KMS-11 (cell line): ENCODE results near the gene CCDC38.

Experiments
- H2AFZ ChIP-seq: fragments of 200-600 bp; sonication (generic); 2 replicates; pipeline ENCODE4 v1.6.1; 2016; ENCODE audit warnings: antibody characterized with exemption, mixed run types, low read depth
- H3K27ac ChIP-seq: fragments of 200-600 bp; sonication (generic); 2 replicates; pipeline ENCODE4 v1.6.1; 2016; ENCODE audit warnings: mild to moderate bottlenecking, mixed run types
- H3K27me3 ChIP-seq: fragments of 200-600 bp; sonication (generic); 2 replicates; pipeline ENCODE4 v1.6.1; 2017; ENCODE audit warnings: mild to moderate bottlenecking, low read depth, mixed run types, moderate library complexity; ENCODE audit not compliant: insufficient read depth
- H3K36me3 ChIP-seq: fragments of 200-600 bp; sonication (generic); 2 replicates; pipeline ENCODE4 v1.6.1; 2017; ENCODE audit warnings: mild to moderate bottlenecking, mixed run types; ENCODE audit not compliant: insufficient read depth
- H3K4me1 ChIP-seq: fragments of 200-600 bp; sonication (generic); 2 replicates; pipeline ENCODE4 v1.6.1; 2016; ENCODE audit warnings: mild to moderate bottlenecking, low read depth, mixed run types; ENCODE audit not compliant: poor library complexity, severe bottlenecking
- H3K4me2 ChIP-seq: fragments of 200-600 bp; sonication (generic); 2 replicates; pipeline ENCODE4 v1.7.0; 2016; ENCODE audit warnings: mild to moderate bottlenecking, mixed run types
- H3K4me3 ChIP-seq: fragments of 200-600 bp; sonication (generic); IDR thresholded peaks from 2 replicates; pipeline ENCODE4 v1.6.1; 2017; ENCODE audit warnings: low read depth, low read length, mixed read lengths; ENCODE audit not compliant: insufficient read depth
- H3K79me2 ChIP-seq: fragments of 200-600 bp; sonication (generic); 2 replicates; pipeline ENCODE4 v1.6.1; 2016; ENCODE audit warnings: low read depth, mixed run types; ENCODE audit not compliant: insufficient read depth
- H3K9ac ChIP-seq: fragments of 200-600 bp; sonication (generic); 2 replicates; pipeline ENCODE4 v1.6.1; 2016; ENCODE audit warnings: mild to moderate bottlenecking, mixed run types
- H4K20me1 ChIP-seq: fragments of 200-600 bp; sonication (generic); 2 replicates; pipeline ENCODE4 v1.6.1; 2016; ENCODE audit warnings: mild to moderate bottlenecking, mixed run types; ENCODE audit not compliant: insufficient read depth
- TF ChIP-seq, protein P1 (sequence below): fragments of 200-600 bp; sonication (generic); conservative IDR thresholded peaks from 2 replicates; pipeline ENCODE4 v1.6.1; 2017; ENCODE audit warnings: low read depth, mild to moderate bottlenecking, antibody characterized with exemption, low read length, moderate library complexity, mixed read lengths

CCDC38 gene

DNA sequence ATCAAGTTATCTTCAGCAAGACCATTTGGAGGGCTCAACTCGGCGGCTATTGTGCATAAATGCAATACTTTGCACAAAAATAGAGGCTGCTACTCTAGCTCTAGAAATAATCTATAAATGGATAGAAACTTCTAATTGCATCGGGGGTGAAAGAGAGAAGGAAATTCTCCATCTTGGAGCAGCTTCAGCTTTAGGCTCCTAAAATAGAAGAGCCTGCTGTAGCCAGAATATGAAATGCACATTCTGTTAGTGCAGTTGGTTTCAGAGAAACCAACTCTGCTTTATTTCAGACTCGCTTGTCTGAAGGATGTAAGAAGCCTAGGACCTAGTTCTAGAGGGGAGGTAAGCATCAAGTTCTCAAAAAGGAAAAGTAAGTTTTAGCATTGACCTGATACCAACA is 45.6 kb downstream of the CCDC38 start:
- H3K36me3 ChIP-seq = no peaks in the 10 kb centered on the region
- no peak overlapping the region for H3K4me3 ChIP-seq
- no peaks in the 10 kb centered on the region for H4K20me1 ChIP-seq
- H3K4me1 ChIP-seq = no peaks in the 10 kb centered on the region
- TF ChIP-seq, protein P1, sequence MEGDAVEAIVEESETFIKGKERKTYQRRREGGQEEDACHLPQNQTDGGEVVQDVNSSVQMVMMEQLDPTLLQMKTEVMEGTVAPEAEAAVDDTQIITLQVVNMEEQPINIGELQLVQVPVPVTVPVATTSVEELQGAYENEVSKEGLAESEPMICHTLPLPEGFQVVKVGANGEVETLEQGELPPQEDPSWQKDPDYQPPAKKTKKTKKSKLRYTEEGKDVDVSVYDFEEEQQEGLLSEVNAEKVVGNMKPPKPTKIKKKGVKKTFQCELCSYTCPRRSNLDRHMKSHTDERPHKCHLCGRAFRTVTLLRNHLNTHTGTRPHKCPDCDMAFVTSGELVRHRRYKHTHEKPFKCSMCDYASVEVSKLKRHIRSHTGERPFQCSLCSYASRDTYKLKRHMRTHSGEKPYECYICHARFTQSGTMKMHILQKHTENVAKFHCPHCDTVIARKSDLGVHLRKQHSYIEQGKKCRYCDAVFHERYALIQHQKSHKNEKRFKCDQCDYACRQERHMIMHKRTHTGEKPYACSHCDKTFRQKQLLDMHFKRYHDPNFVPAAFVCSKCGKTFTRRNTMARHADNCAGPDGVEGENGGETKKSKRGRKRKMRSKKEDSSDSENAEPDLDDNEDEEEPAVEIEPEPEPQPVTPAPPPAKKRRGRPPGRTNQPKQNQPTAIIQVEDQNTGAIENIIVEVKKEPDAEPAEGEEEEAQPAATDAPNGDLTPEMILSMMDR = no peak
- no peak overlapping the region for H3K27ac ChIP-seq
- no peak overlapping the region for H2AFZ ChIP-seq
- no peaks in the 10 kb centered on the region for H3K27me3 ChIP-seq
- H3K4me2 ChIP-seq = no peak overlapping the region
- H3K79me2 ChIP-seq = no peaks in the 10 kb centered on the region
- no peak overlapping the region for H3K9ac ChIP-seq

DNA sequence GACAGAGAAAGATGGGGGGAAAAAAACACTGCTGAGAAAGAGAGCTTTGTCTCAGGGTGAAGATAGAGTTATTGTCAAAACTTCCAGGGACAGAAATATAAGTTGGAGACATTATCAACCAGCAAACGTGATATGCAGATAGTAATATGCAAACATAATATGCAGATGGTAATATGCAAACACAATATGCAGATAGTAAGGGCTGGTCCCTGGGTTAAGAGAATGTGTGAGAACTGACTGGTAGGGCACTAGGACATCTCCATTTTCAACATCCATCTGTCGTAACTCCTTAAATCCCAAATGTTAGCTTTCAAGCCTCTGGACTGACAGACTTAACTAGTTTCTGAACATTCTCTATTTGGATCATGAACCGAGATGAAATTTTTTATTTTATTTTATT is 51.5 kb downstream of the CCDC38 start:
- H3K27ac ChIP-seq = no peak overlapping the region
- H3K4me2 ChIP-seq = no peak overlapping the region
- H3K9ac ChIP-seq = no peak overlapping the region
- no peaks in the 10 kb centered on the region for H3K36me3 ChIP-seq
- H3K79me2 ChIP-seq = no peaks in the 10 kb centered on the region
- no peaks in the 10 kb centered on the region for H3K4me1 ChIP-seq
- H3K4me3 ChIP-seq = no peak overlapping the region
- TF ChIP-seq, protein P1 = no peak
- H2AFZ ChIP-seq = no peak overlapping the region
- H4K20me1 ChIP-seq = no peaks in the 10 kb centered on the region
- H3K27me3 ChIP-seq = no peaks in the 10 kb centered on the region

DNA sequence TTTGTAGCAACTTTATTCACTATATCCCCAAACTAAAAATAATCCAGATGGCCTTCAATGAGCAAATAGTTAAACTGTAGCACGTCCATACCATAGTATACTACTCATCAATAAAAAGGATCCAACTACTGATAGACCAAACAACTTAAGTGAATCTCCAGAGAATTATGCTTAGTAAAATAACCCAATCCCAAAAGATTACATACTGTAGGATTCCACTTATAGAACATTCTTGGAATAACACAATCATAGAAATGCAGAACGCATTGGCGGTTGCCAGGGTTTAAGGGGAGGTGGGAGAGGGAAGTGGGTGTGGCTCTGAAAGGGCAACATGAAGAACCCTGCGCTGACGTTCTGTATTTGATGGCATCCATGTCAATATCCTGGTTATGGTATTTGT is 55.1 kb downstream of the CCDC38 start:
- H3K27me3 ChIP-seq = no peaks in the 10 kb centered on the region
- no peaks in the 10 kb centered on the region for H3K79me2 ChIP-seq
- TF ChIP-seq, protein P1 = no peak
- H3K9ac ChIP-seq = no peak overlapping the region
- no peak overlapping the region for H3K4me3 ChIP-seq
- H3K4me2 ChIP-seq = no peak overlapping the region
- H3K4me1 ChIP-seq = no peaks in the 10 kb centered on the region
- H3K27ac ChIP-seq = no peak overlapping the region
- no peak overlapping the region for H2AFZ ChIP-seq
- H4K20me1 ChIP-seq = no peaks in the 10 kb centered on the region
- H3K36me3 ChIP-seq = no peaks in the 10 kb centered on the region

DNA sequence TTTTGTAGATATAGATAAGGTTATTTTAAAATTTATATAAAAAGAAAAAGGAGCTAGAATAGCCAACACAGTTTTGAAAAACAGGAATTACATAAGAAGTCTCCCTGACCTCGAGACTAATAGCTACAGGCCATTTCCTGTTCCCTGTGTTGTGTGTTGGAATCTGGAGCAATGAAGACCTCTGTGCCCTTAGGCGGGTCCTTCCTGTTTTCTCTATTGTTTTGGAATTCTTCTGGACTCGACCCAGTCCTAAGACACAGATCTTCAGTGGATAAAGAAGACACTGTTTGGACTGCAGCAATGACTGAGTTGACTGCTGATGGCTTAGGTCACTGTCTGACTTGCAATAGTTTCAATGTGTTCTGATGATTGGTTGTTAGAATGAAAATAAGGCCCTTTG is 57.4 kb downstream of the CCDC38 start:
- H4K20me1 ChIP-seq = no peaks in the 10 kb centered on the region
- TF ChIP-seq, protein P1 = no peak
- no peak overlapping the region for H3K4me3 ChIP-seq
- no peak overlapping the region for H3K4me2 ChIP-seq
- H3K4me1 ChIP-seq = no peaks in the 10 kb centered on the region
- H2AFZ ChIP-seq = no peak overlapping the region
- no peak overlapping the region for H3K9ac ChIP-seq
- H3K27me3 ChIP-seq = no peaks in the 10 kb centered on the region
- no peaks in the 10 kb centered on the region for H3K36me3 ChIP-seq
- no peak overlapping the region for H3K27ac ChIP-seq
- H3K79me2 ChIP-seq = no peaks in the 10 kb centered on the region
